AG09309 (cell line): ENCODE measurements around the gene CAMK2N1.
"Not testable (repeated sequence)": the region's sequence is repeated elsewhere in the genome, so short reads cannot be mapped to it uniquely, and the experiment has no call there.

Source experiments
- DNase-seq: peaks from one replicate; pipeline ENCODE4 v3.0.0-alpha.2; 2010; ENCODE audit warnings: low read depth
- H3K4me3 ChIP-seq: 2 replicates; pipeline ENCODE4 v1.5.1; 2011; ENCODE audit warnings: mild to moderate bottlenecking, low read depth, low read length, moderate library complexity; ENCODE audit not compliant: control insufficient read depth
- TF ChIP-seq, protein P1 (sequence below): IDR thresholded peaks from 2 replicates; pipeline ENCODE4 v1.5.1; 2011; ENCODE audit warnings: mild to moderate bottlenecking, low read depth, low read length, inconsistent platforms; ENCODE audit not compliant: insufficient read depth, control insufficient read depth; ENCODE audit errors: missing control alignments

CAMK2N1 gene

DNA sequence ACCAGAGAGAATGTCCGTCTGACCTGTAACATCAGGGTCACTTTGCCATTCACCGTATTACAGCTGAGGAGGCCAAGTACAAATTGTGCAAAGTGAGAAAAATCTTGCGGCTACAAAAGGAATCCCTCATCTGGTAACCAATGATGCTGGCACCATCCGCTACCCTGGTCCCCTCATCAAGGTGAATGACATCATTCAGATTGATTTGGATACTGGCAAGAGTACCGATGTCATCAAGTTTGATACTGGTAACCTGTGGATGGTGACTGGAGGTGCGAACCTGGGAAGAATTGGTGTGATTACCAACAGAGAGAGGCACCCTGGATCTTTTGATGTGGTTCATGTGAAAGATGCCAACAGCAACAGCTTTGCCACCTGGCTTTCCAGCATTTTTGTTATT is 40.3 kb upstream of the CAMK2N1 start:
- TF ChIP-seq, protein P1, sequence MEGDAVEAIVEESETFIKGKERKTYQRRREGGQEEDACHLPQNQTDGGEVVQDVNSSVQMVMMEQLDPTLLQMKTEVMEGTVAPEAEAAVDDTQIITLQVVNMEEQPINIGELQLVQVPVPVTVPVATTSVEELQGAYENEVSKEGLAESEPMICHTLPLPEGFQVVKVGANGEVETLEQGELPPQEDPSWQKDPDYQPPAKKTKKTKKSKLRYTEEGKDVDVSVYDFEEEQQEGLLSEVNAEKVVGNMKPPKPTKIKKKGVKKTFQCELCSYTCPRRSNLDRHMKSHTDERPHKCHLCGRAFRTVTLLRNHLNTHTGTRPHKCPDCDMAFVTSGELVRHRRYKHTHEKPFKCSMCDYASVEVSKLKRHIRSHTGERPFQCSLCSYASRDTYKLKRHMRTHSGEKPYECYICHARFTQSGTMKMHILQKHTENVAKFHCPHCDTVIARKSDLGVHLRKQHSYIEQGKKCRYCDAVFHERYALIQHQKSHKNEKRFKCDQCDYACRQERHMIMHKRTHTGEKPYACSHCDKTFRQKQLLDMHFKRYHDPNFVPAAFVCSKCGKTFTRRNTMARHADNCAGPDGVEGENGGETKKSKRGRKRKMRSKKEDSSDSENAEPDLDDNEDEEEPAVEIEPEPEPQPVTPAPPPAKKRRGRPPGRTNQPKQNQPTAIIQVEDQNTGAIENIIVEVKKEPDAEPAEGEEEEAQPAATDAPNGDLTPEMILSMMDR, result no peak
- H3K4me3 ChIP-seq, result no peak overlapping the region
- no peak for DNase-seq

DNA sequence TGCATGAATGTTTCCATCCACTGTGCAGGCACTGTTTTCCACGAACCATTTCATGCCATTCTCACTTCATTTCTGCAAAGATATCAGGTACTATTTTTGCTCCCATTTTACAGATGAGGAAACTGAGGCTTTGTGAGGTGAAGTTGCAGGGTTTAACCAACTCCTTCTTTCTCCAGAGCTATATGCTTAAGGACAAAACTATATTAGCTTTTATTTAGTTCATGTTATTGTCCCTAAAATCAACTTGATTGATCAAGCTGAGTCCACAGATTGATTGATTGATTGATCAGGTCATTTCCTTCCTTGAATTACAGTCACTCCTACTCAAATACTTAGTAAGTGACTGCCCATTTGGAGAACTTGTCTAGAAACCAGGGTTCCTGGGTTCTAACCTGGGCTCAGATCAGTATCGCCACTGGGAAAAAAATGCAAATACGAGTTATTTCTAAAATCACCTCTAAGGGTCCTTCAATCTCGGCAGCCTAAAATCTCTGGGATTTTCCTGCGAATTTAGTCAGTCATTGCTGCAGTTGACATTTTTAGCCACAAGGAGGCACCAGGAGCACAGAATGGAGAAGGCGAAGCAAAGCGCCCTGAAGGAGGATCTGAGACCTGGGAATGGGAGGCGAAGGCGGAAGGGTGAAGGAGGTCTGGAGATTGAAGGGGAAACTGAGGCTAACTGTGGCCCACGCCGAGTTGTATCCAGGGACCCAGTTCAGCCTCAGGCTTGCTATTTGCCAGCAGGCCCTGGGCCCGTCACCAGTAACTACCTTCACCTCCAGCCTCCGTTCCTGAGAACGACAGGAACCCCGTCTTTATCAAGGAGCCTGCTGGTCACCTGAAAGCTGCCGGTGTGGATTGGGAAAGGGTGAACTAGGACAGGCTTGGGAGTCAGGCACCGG is 36.2 kb upstream of the CAMK2N1 start:
- no peak overlapping the region for H3K4me3 ChIP-seq
- DNase-seq, result peak; percentile 11
- TF ChIP-seq, protein P1, result peak; percentile 94

DNA sequence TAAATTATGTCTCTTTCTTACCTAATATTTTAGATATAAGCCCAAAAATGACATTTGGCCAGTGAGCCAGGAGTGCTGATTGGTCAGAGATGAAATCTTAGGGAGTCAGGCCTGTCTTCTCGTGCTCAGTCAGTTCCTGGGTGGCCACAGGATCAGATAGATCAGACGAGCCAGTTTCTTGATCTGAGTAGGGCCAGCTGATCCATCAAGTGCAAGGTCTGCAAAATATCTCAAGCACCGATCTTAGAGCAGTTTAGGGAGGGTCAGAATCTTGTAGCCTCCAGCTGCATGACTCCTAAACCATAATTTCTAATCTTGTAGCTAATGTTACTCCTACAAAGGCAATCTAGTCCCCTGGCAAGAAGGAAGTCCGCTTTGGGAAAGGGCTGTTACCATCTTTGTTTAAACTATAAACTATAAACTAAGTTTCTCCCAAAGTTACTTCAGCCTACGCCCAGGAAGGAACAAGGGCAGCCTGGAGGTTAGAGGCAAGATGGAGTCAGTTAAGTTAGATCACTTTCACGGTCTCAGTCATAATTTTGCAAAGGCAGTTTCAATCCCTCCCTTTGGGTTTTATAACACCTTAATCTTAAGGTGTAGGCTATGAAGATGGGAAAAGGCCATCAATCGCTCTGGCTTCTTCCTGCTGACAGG is 33.7 kb upstream of the CAMK2N1 start:
- DNase-seq, result not testable (repeated sequence)

DNA sequence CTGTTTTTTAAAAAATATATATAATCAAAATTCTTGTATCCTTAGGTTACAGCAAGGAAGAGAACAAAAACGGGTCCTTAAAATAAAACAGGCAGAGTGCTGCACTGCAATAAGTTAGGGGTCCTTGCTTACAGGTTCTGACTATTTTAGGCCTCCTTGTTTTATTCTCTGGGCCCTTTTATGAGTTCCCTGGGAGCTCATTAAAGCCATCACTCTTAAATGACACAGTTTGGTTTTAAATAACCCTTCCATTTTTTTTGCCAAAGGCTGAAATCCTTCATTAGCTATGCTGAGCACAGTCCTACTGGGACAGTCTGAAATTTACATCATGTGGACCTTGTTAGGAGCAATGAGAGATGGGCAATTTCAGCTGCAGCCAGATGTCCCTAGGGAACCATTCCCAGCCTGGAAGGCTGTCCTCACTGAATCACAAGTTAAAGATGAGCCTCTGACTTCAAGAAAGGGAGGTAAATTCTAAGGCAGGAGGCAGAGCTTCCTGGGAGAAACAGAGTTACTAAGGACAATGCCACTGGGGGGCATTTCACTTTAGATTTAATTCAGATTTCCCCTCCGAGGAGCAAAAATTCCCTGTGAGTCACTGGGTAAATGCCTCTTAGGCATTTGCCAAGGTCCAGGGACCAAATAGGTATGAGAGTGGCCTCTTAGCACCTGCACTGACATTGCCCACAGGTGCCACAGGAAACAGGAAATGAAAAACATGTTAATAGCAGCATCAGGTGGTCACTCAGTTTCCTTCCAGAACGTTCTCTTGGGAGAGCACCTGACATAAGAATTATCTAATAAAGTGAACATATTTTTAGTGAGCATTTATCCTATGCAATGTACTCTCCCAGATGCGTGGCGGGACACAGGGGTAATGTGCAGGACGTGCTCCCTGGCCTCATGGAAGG is 25.8 kb upstream of the CAMK2N1 start:
- DNase-seq, result no peak

More for the DNA sequence above, 33.7 kb upstream of the CAMK2N1 start:
- not testable (repeated sequence) for H3K4me3 ChIP-seq

DNA sequence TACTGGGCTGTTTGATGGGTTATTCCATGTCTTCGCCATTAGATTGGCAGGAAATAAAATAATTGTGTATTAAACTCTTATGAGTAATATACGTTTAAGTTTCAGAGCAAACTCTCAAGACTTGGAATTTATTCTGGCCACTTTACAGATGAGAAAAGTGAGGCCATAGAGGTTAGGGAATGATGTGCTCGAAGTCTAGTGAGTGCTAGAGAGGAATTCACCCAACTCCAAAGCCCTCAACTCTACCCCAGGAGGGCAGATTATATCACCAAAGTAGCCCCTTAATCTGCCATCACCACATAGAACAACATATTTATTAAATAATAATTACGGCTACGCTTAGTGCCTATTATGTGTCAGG is 22.4 kb upstream of the CAMK2N1 start:
- H3K4me3 ChIP-seq, result peak overlapping the region; percentile 93
- no peak for DNase-seq
- TF ChIP-seq, protein P1, result no peak

More for the DNA sequence above, 25.8 kb upstream of the CAMK2N1 start:
- TF ChIP-seq, protein P1, result no peak
- H3K4me3 ChIP-seq, result no peak overlapping the region

DNA sequence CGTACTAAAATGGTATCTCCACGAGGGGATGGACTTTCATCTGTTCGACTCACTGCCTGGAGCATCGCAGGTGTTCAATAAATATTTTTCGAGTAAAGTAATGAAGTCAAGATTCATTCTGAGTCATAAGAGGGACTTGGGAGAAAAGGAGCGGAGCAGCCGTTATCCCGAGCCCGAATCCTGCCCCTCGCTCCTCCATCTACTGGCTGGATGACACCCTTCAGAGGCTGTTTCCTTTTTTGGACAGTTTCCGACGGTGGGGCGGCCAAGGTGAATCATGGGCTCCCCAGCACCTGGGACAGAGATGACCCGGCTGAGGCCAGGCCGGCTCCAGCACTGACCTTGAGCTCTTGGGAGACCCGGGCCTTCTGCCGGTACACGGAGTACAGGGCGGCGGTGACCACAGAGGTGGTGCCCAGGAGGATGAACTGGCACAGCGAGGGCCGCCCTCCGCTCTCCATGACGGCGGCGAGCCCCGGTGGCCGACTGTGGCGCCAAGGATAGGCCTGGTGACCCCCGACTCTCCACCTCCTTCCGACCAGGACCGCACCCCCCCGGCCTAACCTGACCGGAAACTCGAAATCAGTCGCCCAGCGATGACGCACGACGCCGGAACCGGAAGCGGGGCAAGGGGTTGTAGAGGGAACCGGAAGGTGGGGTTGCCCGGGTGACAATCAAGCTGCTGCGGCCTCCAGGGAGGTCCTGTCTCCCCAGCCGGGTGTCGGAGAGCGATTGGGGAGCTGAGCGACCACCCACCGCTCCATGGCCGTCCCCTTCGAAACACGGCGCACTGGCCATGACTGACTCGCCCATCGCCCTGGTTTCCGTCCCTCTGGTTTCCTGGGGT is 21.8 kb upstream of the CAMK2N1 start, which contains the start of gene MUL1:
TSS of gene MUL1 (minus strand) at position 588 of the 847 bp plus-strand sequence. CDS start at position 461, 127 bp downstream.
- H3K4me3 ChIP-seq, result peak within 1 kb of the TSS; percentile 93
- peak; percentile 49 for DNase-seq
- TF ChIP-seq, protein P1, result no peak
